Gastroesophageal sphincter (tissue), 3 donors: ENCODE results near the gene RB1.

Source experiments
- CTCF ChIP-seq, 4 experiments: fragments of 200-600 bp in 2 of 4; fragments of 450-650 bp in 2 of 4; sonication (generic) in 1 of 4; IDR thresholded peaks; one replicate each; pipeline ENCODE4 v1.5.1; 2017 to 2019; ENCODE audit warnings: antibody characterized with exemption in 4 of 4, mild to moderate bottlenecking in 2 of 4, moderate library complexity in 2 of 4
- POLR2A ChIP-seq, 2 donors: fragments of 450-650 bp; IDR thresholded peaks; one replicate each; pipeline ENCODE4 v1.6.1; 2017; ENCODE audit warnings: antibody characterized with exemption in 2 of 2, mild to moderate bottlenecking in 2 of 2, moderate library complexity in 1 of 2

GRCh38 chr13:48281556-48281955 is 22.0 kb upstream of the RB1 start:
- TF ChIP-seq CTCF (IDR thresholded peaks at IDR 0.05) (no peak), POLR2A (IDR thresholded peaks at IDR 0.05) (no peak)
